NCI-H345 (cell line): ENCODE results near the gene TTLL4.

Experiments used
- DNase-seq: peaks from one replicate; lab custom pipeline; 2025; lab: John Stamatoyannopoulos, UW

The TTLL4 gene, protein sequence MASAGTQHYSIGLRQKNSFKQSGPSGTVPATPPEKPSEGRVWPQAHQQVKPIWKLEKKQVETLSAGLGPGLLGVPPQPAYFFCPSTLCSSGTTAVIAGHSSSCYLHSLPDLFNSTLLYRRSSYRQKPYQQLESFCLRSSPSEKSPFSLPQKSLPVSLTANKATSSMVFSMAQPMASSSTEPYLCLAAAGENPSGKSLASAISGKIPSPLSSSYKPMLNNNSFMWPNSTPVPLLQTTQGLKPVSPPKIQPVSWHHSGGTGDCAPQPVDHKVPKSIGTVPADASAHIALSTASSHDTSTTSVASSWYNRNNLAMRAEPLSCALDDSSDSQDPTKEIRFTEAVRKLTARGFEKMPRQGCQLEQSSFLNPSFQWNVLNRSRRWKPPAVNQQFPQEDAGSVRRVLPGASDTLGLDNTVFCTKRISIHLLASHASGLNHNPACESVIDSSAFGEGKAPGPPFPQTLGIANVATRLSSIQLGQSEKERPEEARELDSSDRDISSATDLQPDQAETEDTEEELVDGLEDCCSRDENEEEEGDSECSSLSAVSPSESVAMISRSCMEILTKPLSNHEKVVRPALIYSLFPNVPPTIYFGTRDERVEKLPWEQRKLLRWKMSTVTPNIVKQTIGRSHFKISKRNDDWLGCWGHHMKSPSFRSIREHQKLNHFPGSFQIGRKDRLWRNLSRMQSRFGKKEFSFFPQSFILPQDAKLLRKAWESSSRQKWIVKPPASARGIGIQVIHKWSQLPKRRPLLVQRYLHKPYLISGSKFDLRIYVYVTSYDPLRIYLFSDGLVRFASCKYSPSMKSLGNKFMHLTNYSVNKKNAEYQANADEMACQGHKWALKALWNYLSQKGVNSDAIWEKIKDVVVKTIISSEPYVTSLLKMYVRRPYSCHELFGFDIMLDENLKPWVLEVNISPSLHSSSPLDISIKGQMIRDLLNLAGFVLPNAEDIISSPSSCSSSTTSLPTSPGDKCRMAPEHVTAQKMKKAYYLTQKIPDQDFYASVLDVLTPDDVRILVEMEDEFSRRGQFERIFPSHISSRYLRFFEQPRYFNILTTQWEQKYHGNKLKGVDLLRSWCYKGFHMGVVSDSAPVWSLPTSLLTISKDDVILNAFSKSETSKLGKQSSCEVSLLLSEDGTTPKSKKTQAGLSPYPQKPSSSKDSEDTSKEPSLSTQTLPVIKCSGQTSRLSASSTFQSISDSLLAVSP

DNA sequence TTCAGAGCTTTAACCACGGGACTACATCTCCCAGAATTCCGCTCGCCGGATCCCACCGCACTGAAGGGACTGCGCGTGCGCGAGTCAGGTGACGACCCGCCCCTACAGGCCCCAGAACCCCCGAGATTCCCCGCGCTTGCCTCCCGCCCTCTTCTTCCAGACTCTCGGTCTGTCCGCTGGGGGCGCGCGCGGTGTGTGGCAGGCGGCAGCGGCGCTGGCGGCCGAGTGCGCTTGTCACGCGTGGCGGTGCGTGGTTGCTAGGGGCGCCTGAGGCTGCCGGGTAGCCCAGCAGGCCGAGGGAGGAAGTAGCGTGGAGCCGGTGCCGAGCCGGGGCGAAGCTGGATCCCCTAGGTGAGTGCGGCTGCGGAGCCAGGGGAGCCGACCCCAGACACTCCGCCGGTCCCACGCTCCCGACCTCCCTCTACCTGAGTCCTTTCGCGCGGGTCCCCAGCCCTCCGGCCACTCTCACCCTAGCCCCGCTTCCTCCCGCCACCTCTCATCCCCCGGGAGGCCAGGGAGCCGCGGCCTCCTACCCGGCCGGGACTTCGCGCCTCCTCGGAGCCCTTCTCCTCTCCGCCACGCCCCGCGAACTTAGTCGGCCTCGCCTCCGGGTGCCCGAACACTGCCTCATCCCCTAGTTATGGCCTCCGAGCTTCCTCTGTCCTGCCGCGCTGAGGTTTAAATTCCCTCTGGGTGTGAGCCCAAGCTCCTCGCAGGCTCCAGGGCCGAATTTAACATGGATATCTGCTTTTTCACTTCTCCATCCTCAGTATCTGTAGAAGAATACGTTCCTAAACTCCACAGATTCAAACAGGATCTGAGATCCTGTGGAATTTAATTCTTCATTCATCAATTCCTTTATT, at the start of gene TTLL4:
TTLL4 (plus strand) TSS at position 149 of the 863 bp plus-strand sequence. CDS start 26,842 bp downstream, outside the sequence.
- DNase-seq, result peak; percentile 96

DNA sequence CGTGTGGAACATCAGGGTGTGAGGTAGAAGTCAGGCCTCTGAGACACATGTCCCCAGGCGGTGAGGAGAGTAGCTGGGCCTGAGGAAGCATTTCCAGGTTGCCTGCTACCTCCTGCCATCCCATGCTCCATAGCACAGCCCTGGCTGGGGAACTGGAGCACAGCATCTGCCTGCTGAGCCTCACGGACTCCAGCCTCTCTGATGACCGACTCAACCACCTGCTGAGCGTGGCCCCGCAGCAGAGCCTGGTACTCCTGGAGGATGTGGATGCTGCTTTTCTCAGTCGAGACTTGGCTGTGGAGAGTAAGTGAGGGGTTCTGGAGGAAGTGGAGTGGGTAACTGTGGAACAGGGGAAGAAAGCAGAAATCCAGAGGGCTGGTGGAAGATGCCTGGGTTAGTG, 48.3 kb upstream of the TTLL4 start:
- no peak for DNase-seq

DNA sequence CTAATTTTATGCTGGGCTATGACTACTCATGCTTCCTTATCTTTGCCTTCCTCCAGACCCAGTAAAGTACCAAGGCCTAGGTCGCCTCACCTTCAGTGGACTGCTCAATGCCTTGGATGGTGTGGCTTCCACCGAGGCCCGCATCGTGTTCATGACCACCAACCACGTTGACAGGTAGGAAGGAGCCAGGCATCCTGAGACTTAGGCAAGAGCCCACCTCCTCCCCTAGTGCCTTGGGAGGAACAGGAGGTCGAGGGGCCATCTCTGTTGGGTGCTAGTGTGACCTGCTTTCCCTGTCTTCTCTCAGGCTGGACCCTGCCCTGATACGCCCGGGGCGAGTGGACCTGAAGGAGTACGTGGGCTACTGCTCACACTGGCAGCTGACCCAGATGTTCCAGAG, 47.8 kb upstream of the TTLL4 start:
- no peak for DNase-seq

GRCh38 chr2:218663901-218664300, 46.7 kb upstream of the TTLL4 start:
- no peak for DNase-seq

DNA sequence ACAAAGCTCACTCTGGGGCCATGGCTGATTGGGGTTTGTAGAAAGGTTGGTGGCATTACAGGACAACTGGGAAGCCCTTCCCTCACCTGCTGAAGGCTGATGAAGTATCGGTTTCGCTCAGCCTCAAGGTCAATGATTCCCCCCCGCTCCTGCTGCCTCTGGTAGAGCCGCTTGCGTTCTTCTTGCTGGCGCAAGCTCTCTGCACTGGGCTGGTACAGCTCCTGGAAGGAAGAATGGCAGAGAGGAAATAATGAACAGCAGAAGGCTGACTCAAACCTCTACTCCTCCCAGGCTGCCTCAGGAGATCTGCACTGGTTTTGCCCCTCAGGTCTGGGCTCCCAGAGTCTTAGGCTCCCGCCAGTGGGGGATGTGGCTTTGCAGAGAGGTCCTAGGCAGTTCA, 46.0 kb upstream of the TTLL4 start:
- no peak for DNase-seq

GRCh38 chr2:218671097-218671653, 39.5 kb upstream of the TTLL4 start:
- DNase-seq, result peak; percentile 38

- DNase-seq, result peak; percentile 90
Observed at GRCh38 chr2:218671654-218672566, 38.7 kb upstream of the TTLL4 start, which contains the start of the genes RNF25 and STK36. TSS of gene RNF25 (minus strand) at chr2:218672002. CDS start at chr2:218671970, 32 bp downstream. TSS of gene STK36 (plus strand) at chr2:218672086. CDS start at chr2:218672830, 744 bp downstream.

- no peak for DNase-seq
Observed at GRCh38 chr2:218679119-218679518, 31.5 kb upstream of the TTLL4 start.

GRCh38 chr2:218680061-218680460, 30.6 kb upstream of the TTLL4 start:
- DNase-seq, result no peak

GRCh38 chr2:218687400-218688060, 23.1 kb upstream of the TTLL4 start:
- DNase-seq, result peak; percentile 51

- DNase-seq, result no peak
Observed at GRCh38 chr2:218691234-218691633, 19.4 kb upstream of the TTLL4 start.

DNA sequence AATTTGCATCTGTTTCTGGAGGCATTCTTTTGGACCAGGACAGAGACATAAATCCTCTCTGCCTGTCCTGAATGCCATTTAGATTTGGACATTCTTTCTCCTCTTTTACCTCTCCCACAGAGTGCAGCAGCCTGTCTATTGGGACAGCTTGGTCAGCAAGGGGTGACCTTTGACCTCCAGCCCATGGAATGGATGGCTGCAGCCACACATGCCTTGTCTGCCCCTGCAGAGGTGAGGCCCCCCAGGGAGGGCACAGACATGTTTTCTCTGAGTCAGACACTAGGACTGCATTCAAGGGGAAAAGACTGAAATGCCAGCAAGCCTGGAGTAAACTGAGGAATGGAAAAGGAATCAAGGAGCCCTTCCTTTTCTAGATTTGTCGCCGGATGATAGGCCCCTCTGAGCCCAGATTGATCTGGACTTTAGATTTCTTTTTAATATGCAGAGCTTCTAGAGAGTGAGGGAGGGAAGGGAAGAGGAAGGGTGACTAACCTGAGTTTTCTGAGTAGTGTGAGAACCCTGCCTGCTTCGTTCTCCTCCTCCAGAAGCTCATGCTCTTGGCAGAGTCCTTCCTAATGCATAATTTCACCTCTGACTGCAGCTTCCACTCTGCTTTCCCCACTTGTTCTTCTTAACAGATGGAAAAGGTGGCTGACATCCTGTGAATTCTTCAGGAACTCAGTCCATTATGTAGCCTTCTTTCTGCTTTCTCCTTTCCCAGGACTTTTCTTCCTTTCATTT, 16.1 kb upstream of the TTLL4 start:
- no peak for DNase-seq

- no peak for DNase-seq
Observed at GRCh38 chr2:218698885-218699284, 11.8 kb upstream of the TTLL4 start.

GRCh38 chr2:218701806-218702205, 8.8 kb upstream of the TTLL4 start:
- no peak for DNase-seq

GRCh38 chr2:218703341-218703740, 7.3 kb upstream of the TTLL4 start:
- DNase-seq, result no peak

DNA sequence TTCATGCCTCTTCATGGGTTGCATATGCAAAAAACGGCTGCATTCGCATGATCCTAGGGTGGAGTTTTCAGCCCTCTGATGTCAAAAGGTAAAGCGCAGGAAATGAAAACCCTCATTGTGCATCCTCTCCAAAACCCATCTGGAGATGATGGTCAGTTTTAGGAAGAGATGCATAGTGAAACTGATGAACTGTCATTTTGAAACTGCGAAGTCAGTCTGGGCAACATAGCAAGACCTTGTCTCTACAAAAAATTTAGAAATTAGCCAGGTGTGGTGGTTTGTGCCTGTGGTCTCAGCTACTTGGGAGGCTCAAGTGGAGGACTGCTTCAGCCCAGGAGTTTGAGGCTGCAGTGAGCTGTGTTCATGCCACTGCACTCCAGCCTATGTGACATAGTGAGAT, 2.5 kb upstream of the TTLL4 start:
- DNase-seq, result no peak

GRCh38 chr2:218709908-218710307, 727 bp upstream of the TTLL4 start:
- no peak for DNase-seq

DNA sequence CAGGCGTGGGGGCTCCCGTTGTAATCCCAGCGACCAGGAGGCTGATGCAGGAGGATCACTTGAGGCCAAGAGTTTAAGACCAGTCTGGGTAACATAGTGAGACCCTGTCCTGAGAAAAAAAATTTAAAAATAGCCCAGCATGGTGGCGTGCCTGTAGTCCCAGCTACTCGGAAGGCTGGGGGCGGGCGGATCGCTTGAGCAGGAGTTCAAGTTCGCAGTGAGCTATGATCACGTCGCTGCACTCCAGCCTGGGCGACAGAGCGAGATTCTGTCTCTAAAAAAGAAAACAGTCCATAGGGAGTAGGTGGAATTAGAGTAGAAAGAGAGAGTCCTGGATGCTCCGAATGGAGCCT, 325 bp upstream of the TTLL4 start:
- no peak for DNase-seq

DNA sequence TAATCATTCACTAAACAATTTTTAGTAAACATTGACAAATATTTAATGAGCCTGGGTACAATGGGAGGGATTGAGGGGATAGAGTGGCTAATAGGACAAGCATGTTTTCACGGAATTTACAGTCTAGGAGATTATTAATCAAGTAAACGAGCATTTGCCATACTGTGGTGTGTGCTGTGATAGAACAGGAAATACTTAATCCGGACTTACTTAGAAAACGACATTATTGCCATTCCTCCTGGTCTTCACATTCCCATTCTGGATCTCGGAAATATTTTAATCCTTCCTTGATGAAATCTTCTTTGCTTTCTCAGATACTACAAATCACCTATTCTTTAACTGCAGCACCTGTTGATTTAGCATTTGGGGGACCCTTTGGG, 905 bp downstream of the TTLL4 start:
- DNase-seq, result no peak
